Esophagus squamous epithelium (tissue), 4 donors: ENCODE measurements around the gene MDFI.

Source experiments
- POLR2A ChIP-seq, 4 donors: fragments of 450-650 bp; IDR thresholded peaks; one replicate each; pipeline ENCODE4 v1.6.1; 2017; ENCODE audit warnings: antibody characterized with exemption in 4 of 4, mild to moderate bottlenecking in 4 of 4, moderate library complexity in 3 of 4
- TF ChIP-seq, protein P1 (sequence below), 6 experiments: fragments of 450-650 bp in 4 of 6; fragments of 200-600 bp in 2 of 6; sonication (generic) in 2 of 6; IDR thresholded peaks; one replicate each; pipeline ENCODE4 v1.5.1; 2016 to 2019; ENCODE audit warnings: antibody characterized with exemption in 6 of 6, mild to moderate bottlenecking in 4 of 6, moderate library complexity in 4 of 6

DNA sequence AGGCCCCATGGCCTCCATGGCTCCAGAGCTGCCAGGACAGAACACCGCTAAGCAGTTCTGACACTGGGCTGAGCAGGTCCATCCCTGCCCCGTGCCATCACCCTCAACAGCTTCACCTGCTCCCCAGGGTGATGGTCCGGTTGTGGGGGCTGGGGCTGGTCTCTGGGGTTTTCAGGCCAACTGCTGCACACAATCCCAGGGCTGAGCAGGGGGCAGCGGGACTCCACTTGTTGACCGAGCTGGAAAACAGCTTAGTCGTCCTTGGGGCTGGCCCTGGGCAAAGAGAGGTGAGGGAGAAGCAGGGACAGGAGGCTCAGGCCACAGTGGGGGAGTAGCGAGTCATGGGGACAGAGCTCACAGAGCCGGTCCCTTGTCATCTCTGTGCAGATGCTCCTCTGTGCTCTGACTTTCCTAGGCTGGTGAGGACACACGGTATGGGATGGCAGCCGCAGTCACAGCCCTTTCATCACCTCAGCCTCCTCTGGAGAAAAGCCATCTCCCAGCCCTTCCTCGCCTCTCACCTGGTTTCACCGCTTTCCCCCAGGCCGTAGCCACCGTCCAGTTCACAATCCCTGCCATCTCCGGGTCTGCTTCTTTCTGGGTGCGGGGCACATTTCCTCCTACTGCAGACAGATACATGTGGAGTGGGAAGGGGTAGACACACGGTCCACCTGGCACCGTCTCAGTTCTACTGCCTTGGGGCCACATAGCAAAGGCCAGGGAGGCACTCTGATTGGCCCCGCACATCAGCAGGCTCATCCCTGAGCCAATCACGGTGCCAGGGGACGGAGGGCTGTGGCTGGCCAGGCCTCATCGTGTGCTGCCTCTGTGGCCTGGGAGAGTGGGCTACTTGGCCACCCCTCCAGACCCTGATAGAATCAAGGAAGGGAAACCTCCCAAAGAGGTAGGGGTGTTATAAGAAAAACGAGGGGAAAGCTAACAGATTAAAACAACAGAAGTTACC, 19.1 kb downstream of the MDFI start:
- TF ChIP-seq, protein P1, sequence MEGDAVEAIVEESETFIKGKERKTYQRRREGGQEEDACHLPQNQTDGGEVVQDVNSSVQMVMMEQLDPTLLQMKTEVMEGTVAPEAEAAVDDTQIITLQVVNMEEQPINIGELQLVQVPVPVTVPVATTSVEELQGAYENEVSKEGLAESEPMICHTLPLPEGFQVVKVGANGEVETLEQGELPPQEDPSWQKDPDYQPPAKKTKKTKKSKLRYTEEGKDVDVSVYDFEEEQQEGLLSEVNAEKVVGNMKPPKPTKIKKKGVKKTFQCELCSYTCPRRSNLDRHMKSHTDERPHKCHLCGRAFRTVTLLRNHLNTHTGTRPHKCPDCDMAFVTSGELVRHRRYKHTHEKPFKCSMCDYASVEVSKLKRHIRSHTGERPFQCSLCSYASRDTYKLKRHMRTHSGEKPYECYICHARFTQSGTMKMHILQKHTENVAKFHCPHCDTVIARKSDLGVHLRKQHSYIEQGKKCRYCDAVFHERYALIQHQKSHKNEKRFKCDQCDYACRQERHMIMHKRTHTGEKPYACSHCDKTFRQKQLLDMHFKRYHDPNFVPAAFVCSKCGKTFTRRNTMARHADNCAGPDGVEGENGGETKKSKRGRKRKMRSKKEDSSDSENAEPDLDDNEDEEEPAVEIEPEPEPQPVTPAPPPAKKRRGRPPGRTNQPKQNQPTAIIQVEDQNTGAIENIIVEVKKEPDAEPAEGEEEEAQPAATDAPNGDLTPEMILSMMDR (IDR thresholded peaks at IDR 0.05): no peak
- TF ChIP-seq POLR2A (IDR thresholded peaks at IDR 0.05): no peak
